Measurements from ENCODE around the gene PROCR. TPM values are rescaled to one million over a fixed set of nuclear protein-coding genes. Genes with fewer than 3 reads are reported as not detected.

Gene PROCR
- total RNA-seq, 2 experiments from 2014 or later, result not detected

Small RNAs within 50 kb of the gene (small RNA-seq; reads per million reads assigned to genes)
- not detected for gene MT1P3
- not detected for gene RNA5SP483

Other genes starting within 250 kb of the PROCR start
- 91.4 and 105 TPM in 2 replicates for gene GSS, start 216.3 kb upstream of the PROCR start, total RNA-seq (2014; rRNA removed; shearing (Covaris generic))
- gene GSS, start 216.3 kb upstream of the PROCR start, total RNA-seq (2022), result 78.7 and 103 TPM in 2 replicates
- 0.08 and 0.79 TPM in 2 replicates for gene MYH7B, start 216.2 kb upstream of the PROCR start, total RNA-seq (2014; rRNA removed; shearing (Covaris generic))
- 0.63 and 0.70 TPM in 2 replicates for gene MYH7B, start 216.2 kb upstream of the PROCR start, total RNA-seq (2022)
- gene TRPC4AP, start 79.3 kb upstream of the PROCR start, total RNA-seq (2014; rRNA removed; shearing (Covaris generic)), result 25.5 and 31.9 TPM in 2 replicates
- gene TRPC4AP, start 79.3 kb upstream of the PROCR start, total RNA-seq (2022), result 38.8 and 42.3 TPM in 2 replicates
- gene EDEM2, start 24.7 kb upstream of the PROCR start, total RNA-seq (2014; rRNA removed; shearing (Covaris generic)), result 19.1 and 19.7 TPM in 2 replicates
- gene EDEM2, start 24.7 kb upstream of the PROCR start, total RNA-seq (2022), result 20.7 and 23.0 TPM in 2 replicates
- not detected in 2 replicates for gene MMP24, start 54.6 kb downstream of the PROCR start, total RNA-seq (2014; rRNA removed; shearing (Covaris generic))
- gene MMP24, start 54.6 kb downstream of the PROCR start, total RNA-seq (2022), result not detected in 2 replicates
- gene MMP24OS, start 106.0 kb downstream of the PROCR start, total RNA-seq (2014; rRNA removed; shearing (Covaris generic)), result 13.2 and 14.8 TPM in 2 replicates
- gene MMP24OS, start 106.0 kb downstream of the PROCR start, total RNA-seq (2022), result 44.6 and 48.5 TPM in 2 replicates
- gene EIF6, start 112.7 kb downstream of the PROCR start, total RNA-seq (2014; rRNA removed; shearing (Covaris generic)), result 93.9 and 113 TPM in 2 replicates
- gene EIF6, start 112.7 kb downstream of the PROCR start, total RNA-seq (2022), result 90.6 and 106 TPM in 2 replicates
- not detected in 2 replicates for gene FAM83C, start 120.4 kb downstream of the PROCR start, total RNA-seq (2014; rRNA removed; shearing (Covaris generic))
- gene FAM83C, start 120.4 kb downstream of the PROCR start, total RNA-seq (2022), result not detected in 2 replicates
- 53.0 and 65.3 TPM in 2 replicates for gene UQCC1, start 239.9 kb downstream of the PROCR start, total RNA-seq (2014; rRNA removed; shearing (Covaris generic))
- 85.2 and 88.6 TPM in 2 replicates for gene UQCC1, start 239.9 kb downstream of the PROCR start, total RNA-seq (2022)